IMR-90 (cell line): ENCODE measurements around the gene LTB4R.

Source experiments
- CEBPB ChIP-seq: IDR thresholded peaks from 2 replicates; pipeline ENCODE4 v1.6.1; 2012; ENCODE audit warnings: low read depth, low read length, improper control_type of control experiment
- FOS ChIP-seq: fragments of 150-350 bp; IDR thresholded peaks from 2 replicates; pipeline ENCODE4 v1.6.1; 2016; ENCODE audit warnings: low read depth, low read length
- MAFK ChIP-seq: IDR thresholded peaks from 2 replicates; pipeline ENCODE4 v1.6.1; 2012; ENCODE audit warnings: low read depth, low read length, improper control_type of control experiment
- MAZ ChIP-seq: IDR thresholded peaks from 2 replicates; pipeline ENCODE4 v1.6.1; 2012; ENCODE audit warnings: low read depth, mild to moderate bottlenecking, low read length, improper control_type of control experiment, moderate library complexity, borderline replicate concordance
- MXI1 ChIP-seq: IDR thresholded peaks from 2 replicates; pipeline ENCODE4 v1.6.1; 2012; ENCODE audit warnings: low read depth, mild to moderate bottlenecking, low read length, moderate library complexity, borderline replicate concordance
- NFE2L2 ChIP-seq: fragments of 150-350 bp; IDR thresholded peaks from 2 replicates; pipeline ENCODE4 v1.6.1; 2016; ENCODE audit warnings: low read depth, mild to moderate bottlenecking, low read length
- POLR2A ChIP-seq: IDR thresholded peaks from 2 replicates; pipeline ENCODE4 v1.6.1; 2012; ENCODE audit warnings: mild to moderate bottlenecking, low read depth, low read length
- RAD21 ChIP-seq: IDR thresholded peaks from 2 replicates; pipeline ENCODE4 v1.6.1; 2012; ENCODE audit warnings: low read length, improper control_type of control experiment
- RCOR1 ChIP-seq: IDR thresholded peaks from 2 replicates; pipeline ENCODE4 v1.6.1; 2012; ENCODE audit warnings: mild to moderate bottlenecking, low read length, improper control_type of control experiment; ENCODE audit not compliant: insufficient replicate concordance
- RFX5 ChIP-seq: IDR thresholded peaks from 2 replicates; pipeline ENCODE4 v1.8.0; 2012; ENCODE audit warnings: low read depth, mild to moderate bottlenecking, low read length, moderate library complexity
- SMC3 ChIP-seq: fragments of 150-350 bp; IDR thresholded peaks from 2 replicates; pipeline ENCODE4 v1.6.1; 2016; ENCODE audit warnings: low read depth, mild to moderate bottlenecking, antibody characterized with exemption, low read length, moderate library complexity
- USF2 ChIP-seq: fragments of 150-350 bp; IDR thresholded peaks from 2 replicates; pipeline ENCODE4 v1.6.1; 2017; ENCODE audit warnings: mild to moderate bottlenecking, antibody characterized with exemption, low read length, low read depth
- TF ChIP-seq, protein P1 (sequence below): conservative IDR thresholded peaks from 2 replicates; pipeline ENCODE4 v1.5.1; 2012; ENCODE audit warnings: mild to moderate bottlenecking, low read depth, low read length, improper control_type of control experiment

DNA sequence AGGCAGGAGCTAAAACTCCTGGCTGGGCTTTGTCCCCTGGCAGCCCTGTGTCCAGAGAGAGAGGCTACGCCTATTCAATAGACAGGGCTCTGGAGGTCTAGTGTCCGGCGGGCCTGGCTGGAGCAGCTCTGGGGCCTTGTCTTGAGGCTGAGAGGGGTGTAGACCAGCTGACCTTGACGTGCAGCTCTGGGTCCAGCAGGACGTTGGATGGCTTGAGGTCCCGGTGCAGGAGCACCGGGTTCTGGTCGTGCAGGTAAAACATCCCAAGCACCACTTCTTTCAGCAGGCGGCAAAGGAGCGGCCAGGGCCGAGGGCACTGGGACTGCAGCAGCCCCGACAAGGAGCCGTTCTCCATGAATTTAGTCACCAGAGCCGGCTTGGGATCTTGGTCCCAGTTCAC is 27.5 kb downstream of the LTB4R start:
- no peak for TF ChIP-seq MAFK
- TF ChIP-seq, protein P1, sequence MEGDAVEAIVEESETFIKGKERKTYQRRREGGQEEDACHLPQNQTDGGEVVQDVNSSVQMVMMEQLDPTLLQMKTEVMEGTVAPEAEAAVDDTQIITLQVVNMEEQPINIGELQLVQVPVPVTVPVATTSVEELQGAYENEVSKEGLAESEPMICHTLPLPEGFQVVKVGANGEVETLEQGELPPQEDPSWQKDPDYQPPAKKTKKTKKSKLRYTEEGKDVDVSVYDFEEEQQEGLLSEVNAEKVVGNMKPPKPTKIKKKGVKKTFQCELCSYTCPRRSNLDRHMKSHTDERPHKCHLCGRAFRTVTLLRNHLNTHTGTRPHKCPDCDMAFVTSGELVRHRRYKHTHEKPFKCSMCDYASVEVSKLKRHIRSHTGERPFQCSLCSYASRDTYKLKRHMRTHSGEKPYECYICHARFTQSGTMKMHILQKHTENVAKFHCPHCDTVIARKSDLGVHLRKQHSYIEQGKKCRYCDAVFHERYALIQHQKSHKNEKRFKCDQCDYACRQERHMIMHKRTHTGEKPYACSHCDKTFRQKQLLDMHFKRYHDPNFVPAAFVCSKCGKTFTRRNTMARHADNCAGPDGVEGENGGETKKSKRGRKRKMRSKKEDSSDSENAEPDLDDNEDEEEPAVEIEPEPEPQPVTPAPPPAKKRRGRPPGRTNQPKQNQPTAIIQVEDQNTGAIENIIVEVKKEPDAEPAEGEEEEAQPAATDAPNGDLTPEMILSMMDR = no peak
- no peak for TF ChIP-seq SMC3
- no peak for TF ChIP-seq POLR2A
- TF ChIP-seq RCOR1 = no peak
- no peak for TF ChIP-seq RAD21
- no peak for TF ChIP-seq MXI1
- no peak for TF ChIP-seq FOS
- TF ChIP-seq USF2 = no peak
- no peak for TF ChIP-seq NFE2L2
- no peak for TF ChIP-seq CEBPB
- no peak for TF ChIP-seq MAZ
- no peak for TF ChIP-seq RFX5
